ENCODE measurements around the gene LPIN3. TPM values are rescaled to one million over a fixed set of nuclear protein-coding genes. Genes with fewer than 3 reads are reported as not detected.

The LPIN3 gene
- total and polyA plus RNA-seq, 2 of the 8 experiments (the other 6 are each of a cell fraction or from before 2014, with no cell fraction given): 3.7 to 3.9 TPM

- Histone ChIP-seq H3K79me2 (ENCODE audit: control insufficient read depth in 1 of 2, insufficient read depth in 2 of 2, low read length in 2 of 2) (no peaks in the 10 kb centered on the region), H3K23ac (ENCODE audit: insufficient read length) (no peak overlapping the region)
Measured at GRCh38 chr20:41304424-41305079, 36.1 kb upstream of the LPIN3 start.

More at GRCh38 chr20:41304424-41305079, 36.1 kb upstream of the LPIN3 start:
- Histone ChIP-seq H3K4me2 (ENCODE audit: insufficient read depth in 1 of 2, low read depth in 2 of 2, low read length in 2 of 2) (no peak overlapping the region), H2BK12ac (ENCODE audit: low read depth, low read length) (no peak overlapping the region), H2BK120ac (replicated peaks; ENCODE audit: low read depth, low read length) (no peak overlapping the region), H3K27me3 (replicated peaks in 1 of 4; ENCODE audit: control insufficient read depth in 3 of 4, extremely low read depth in 1 of 4, insufficient read depth in 3 of 4, low read length in 3 of 4) (no peaks in the 10 kb centered on the region; a peak in 1 of 7 replicates), H3K14ac (ENCODE audit: insufficient read length) (no peak overlapping the region), H2BK20ac (ENCODE audit: low read length) (no peak overlapping the region), H3K36me3 (ENCODE audit: control insufficient read depth in 2 of 4, insufficient read depth in 4 of 4, low read length in 3 of 4) (no peaks in the 10 kb centered on the region), H3K9me3 (ENCODE audit: insufficient read depth in 2 of 2, low read depth in 1 of 2, low read length in 1 of 2) (no peaks in the 10 kb centered on the region), H2AFZ (ENCODE audit: low read length) (no peak overlapping the region), H4K20me1 (replicated peaks in 1 of 2; ENCODE audit: control insufficient read depth in 1 of 2, insufficient read depth in 2 of 2, low read length in 2 of 2) (no peaks in the 10 kb centered on the region), H3K27ac (ENCODE audit: low read depth, low read length) (no peak overlapping the region), H3K18ac (ENCODE audit: extremely low read depth, low read length) (no peak overlapping the region), H2BK15ac (ENCODE audit: low read length) (no peak overlapping the region), H3K4ac (replicated peaks; ENCODE audit: insufficient read length, low read depth, low read length) (no peak overlapping the region), H3K4me3 (ENCODE audit: extremely low read depth in 1 of 4, insufficient read depth in 2 of 4, low read depth in 3 of 4, low read length in 4 of 4) (no peak overlapping the region), H4K8ac (ENCODE audit: extremely low read depth, insufficient read depth, low read length) (no peak overlapping the region), H3K23me2 (ENCODE audit: low read depth, low read length) (no peaks in the 10 kb centered on the region; the same call in 1 of the 2 replicates), H4K91ac (replicated peaks; ENCODE audit: insufficient read length, low read length) (no peak overlapping the region), H2AK5ac (ENCODE audit: low read depth, low read length) (no peak overlapping the region), H3K79me1 (ENCODE audit: low read depth, low read length) (no peaks in the 10 kb centered on the region), H3K4me1 (replicated peaks in 1 of 4; ENCODE audit: control insufficient read depth in 3 of 4, insufficient read depth in 4 of 4, low read length in 3 of 4) (peaks cover 0 to 5% (median 0%) of the 10 kb centered on the region in 4 experiments; a peak in 3 of 7 replicates), H3K56ac (replicated peaks; ENCODE audit: insufficient read length, low read depth, low read length) (no peak overlapping the region), H2BK5ac (ENCODE audit: low read depth, low read length) (no peak overlapping the region), H4K5ac (ENCODE audit: insufficient read length, low read depth, low read length) (no peak overlapping the region), H3K9ac (replicated peaks in 1 of 4; ENCODE audit: extremely low read depth in 1 of 4, low read depth in 3 of 4, low read length in 3 of 4) (no peak overlapping the region)
- FAIRE-seq (no peak), DNase-seq (ENCODE audit: low read depth in 1 of 2, low spot score in 2 of 2) (no peak)
- WGBS, 2 experiments (ENCODE audit: extremely low coverage in 1 of 2, insufficient coverage in 1 of 2, insufficient read length in 1 of 2, insufficient replicate concordance in 2 of 2, low coverage in 1 of 2, low lambda C conversion rate in 2 of 2, missing lambda C conversion rate in 1 of 2): 84% methylated on average over 3 of the region's 3 CpGs; no CpG with 5 or more reads in 1 of the 2 experiments
- ChIA-PET POLR2A (ENCODE audit: partially characterized antibody) (interaction anchor here (0.5 kb wide), 1 partner anchor 10 kb away, joined by 3 read pairs; no protein-coding TSS in a partner anchor), CTCF (ENCODE audit: partially characterized antibody) (interaction anchor here (0.6 to 1.5 kb wide), 3 partner anchors 10 to 169 kb away, joined by 3 read pairs; no protein-coding TSS in a partner anchor)
- no peak for TF ChIP-seq BRCA1 (IDR thresholded peaks at IDR 0.05; ENCODE audit: low read depth, low read length)
- TF ChIP-seq EP300 (IDR thresholded peaks at IDR 0.05; ENCODE audit: borderline replicate concordance in 1 of 2, low read depth in 2 of 2, low read length in 2 of 2): no peak
- no peak for TF ChIP-seq BACH1 (IDR thresholded peaks at IDR 0.05; ENCODE audit: low read length)
- no peak for TF ChIP-seq ZNF274 (IDR thresholded peaks at IDR 0.05; ENCODE audit: borderline replicate concordance, extremely low read depth, low read length)
- no peak for TF ChIP-seq ASH2L (IDR thresholded peaks at IDR 0.05; ENCODE audit: low read length)
- TF ChIP-seq KDM1A (IDR thresholded peaks at IDR 0.05; ENCODE audit: borderline replicate concordance, low read length): no peak
- no peak for TF ChIP-seq SP1 (IDR thresholded peaks at IDR 0.05; ENCODE audit: low read depth, low read length)
- TF ChIP-seq JUND (IDR thresholded peaks at IDR 0.05; ENCODE audit: low read length): no peak
- TF ChIP-seq PHF8 (conservative IDR thresholded peaks at IDR 0.05; ENCODE audit: low read depth, low read length): no peak
- TF ChIP-seq TCF12 (IDR thresholded peaks at IDR 0.05; ENCODE audit: low read depth, low read length): no peak
- no peak for TF ChIP-seq TBP (IDR thresholded peaks at IDR 0.05; ENCODE audit: low read depth, low read length)

Data from H1 (cell line).